Calu3 (cell line): ENCODE results near the gene RWDD3. TPM values are rescaled to one million over a fixed set of nuclear protein-coding genes. Genes with fewer than 3 reads are reported as not detected.

ENCODE experiments used
- BruUV-seq: library from RNA; stranded (reverse); fragments of 400-500 nt; replicated peaks from 2 replicates; lab custom pipeline; 2021; lab: Mats Ljungman, UMichigan
- CTCF ChIA-PET: fragments of 300-600 bp; sonication (Branson Sonifier 250); formaldehyde crosslinking; loops from one replicate; lab custom pipeline; 2022; ENCODE audit warnings: antibody characterized with exemption; lab: Charles Lee
- DNase-seq: peaks from one replicate; pipeline ENCODE4 v3.0.0; 2022
- H3K27ac Mint-ChIP-seq: one replicate; pipeline ENCODE4 v1.8.0; 2022; ENCODE audit warnings: mixed read lengths; ENCODE audit not compliant: unreplicated experiment
- H3K27me3 Mint-ChIP-seq: one replicate; pipeline ENCODE4 v1.8.0; 2022; ENCODE audit warnings: mixed read lengths; ENCODE audit not compliant: unreplicated experiment
- H3K36me3 Mint-ChIP-seq: one replicate; pipeline ENCODE4 v1.8.0; 2022; ENCODE audit warnings: mild to moderate bottlenecking, moderate library complexity, mixed read lengths; ENCODE audit not compliant: insufficient read depth, unreplicated experiment
- H3K4me1 Mint-ChIP-seq: one replicate; pipeline ENCODE4 v1.8.0; 2022; ENCODE audit warnings: mild to moderate bottlenecking, low read depth, mixed read lengths; ENCODE audit not compliant: unreplicated experiment
- H3K4me3 Mint-ChIP-seq: one replicate; pipeline ENCODE4 v1.8.0; 2022; ENCODE audit warnings: mild to moderate bottlenecking, low read depth, moderate library complexity, mixed read lengths; ENCODE audit not compliant: unreplicated experiment
- H3K9me3 Mint-ChIP-seq: one replicate; pipeline ENCODE4 v1.8.0; 2022; ENCODE audit warnings: low read depth, mixed read lengths; ENCODE audit not compliant: unreplicated experiment
- CTCF ChIP-seq: fragments of 200-600 bp; IDR thresholded peaks from one replicate; pipeline ENCODE4 v1.8.0; 2022; ENCODE audit warnings: antibody characterized with exemption; ENCODE audit not compliant: unreplicated experiment
- intact Hi-C: fragments of 100-400 bp; cut with micrococcal nuclease; formaldehyde crosslinking; loops from one replicate; pipeline ENCODE4 v1.10.0; 2022; ENCODE audit not compliant: unreplicated experiment
- total RNA-seq: library from RNA; stranded (reverse); gene quantifications from 2 replicates; pipeline ENCODE4 v1.2.3, GENCODE V29; 2022

Gene RWDD3
- total RNA-seq, 1 experiment from 2014 or later, result 25.2 TPM

GRCh38 chr1:95222629-95223028 is 11.4 kb upstream of the RWDD3 start:
- Mint-ChIP-seq H3K9me3 (peaks cover 2% of the 10 kb centered on the region), H3K27me3 (no peaks in the 10 kb centered on the region), H3K4me1 (peaks cover 20% of the 10 kb centered on the region), H3K36me3 (peaks cover 14% of the 10 kb centered on the region), H3K4me3 (no peak overlapping the region), H3K27ac (no peak overlapping the region)
- DNase-seq, result no peak
- intact Hi-C loops, result no loop called here
- TF ChIP-seq CTCF, result no peak
- CTCF ChIA-PET, result interaction anchor here (1.0 to 2.6 kb wide), 3 partner anchors 11 to 139 kb away, joined by 3 to 9 read pairs (median 5); partner anchors contain the start of gene RWDD3
- no TSS peak for BruUV-seq

GRCh38 chr1:95223110-95223509 is 10.9 kb upstream of the RWDD3 start:
- DNase-seq, result no peak

GRCh38 chr1:95226781-95227660 is 7.0 kb upstream of the RWDD3 start:
- CTCF ChIA-PET, result interaction anchor here (1.0 kb wide), 1 partner anchor 30 kb away, joined by 3 read pairs; no protein-coding TSS in a partner anchor
- DNase-seq, result no peak
- BruUV-seq, result TSS peak; percentile 75
- Mint-ChIP-seq H3K4me3 (peak overlapping the region; percentile 59), H3K9me3 (no peaks in the 10 kb centered on the region), H3K36me3 (peaks cover 36% of the 10 kb centered on the region), H3K4me1 (peaks cover 54% of the 10 kb centered on the region), H3K27ac (peak overlapping the region; percentile 99), H3K27me3 (no peaks in the 10 kb centered on the region)
- no peak for TF ChIP-seq CTCF
- intact Hi-C loops, result loop anchor here (1.0 kb wide), 1 partner anchor 58 kb away; no protein-coding TSS in a partner anchor

More at GRCh38 chr1:95223110-95223509, 10.9 kb upstream of the RWDD3 start:
- intact Hi-C loops, result no loop called here
- H3K9me3 Mint-ChIP-seq, result peaks cover 2% of the 10 kb centered on the region
- H3K4me1 Mint-ChIP-seq, result peaks cover 19% of the 10 kb centered on the region
- no TSS peak for BruUV-seq
- no peak for TF ChIP-seq CTCF
- peaks cover 19% of the 10 kb centered on the region for H3K36me3 Mint-ChIP-seq
- H3K27me3 Mint-ChIP-seq, result no peaks in the 10 kb centered on the region
- H3K4me3 Mint-ChIP-seq, result no peak overlapping the region
- no peak overlapping the region for H3K27ac Mint-ChIP-seq
- CTCF ChIA-PET, result interaction anchor here (1.0 to 2.6 kb wide), 3 partner anchors 11 to 139 kb away, joined by 3 to 9 read pairs (median 5); partner anchors contain the start of gene RWDD3

DNA sequence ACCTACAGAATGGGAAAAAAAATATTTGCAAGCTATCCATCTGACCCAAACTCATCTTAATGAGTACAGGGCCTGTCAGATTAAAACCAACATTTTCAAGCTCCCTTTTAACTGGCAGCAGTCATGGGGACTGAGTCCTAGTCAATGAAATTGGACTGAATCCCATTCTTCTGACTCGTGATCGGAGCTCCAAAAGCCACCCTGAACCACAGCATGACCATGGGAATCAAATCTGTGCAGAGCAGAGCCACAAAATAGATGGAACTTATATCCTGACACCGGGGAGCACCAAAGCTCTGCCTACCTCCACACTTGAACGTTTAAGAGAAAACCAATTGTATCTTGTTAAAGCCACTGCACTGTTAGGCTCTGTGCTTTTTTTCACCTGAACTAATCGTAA is 5.0 kb upstream of the RWDD3 start:
- intact Hi-C loops, result no loop called here
- no TSS peak for BruUV-seq
- Mint-ChIP-seq H3K9me3 (no peaks in the 10 kb centered on the region), H3K4me3 (no peak overlapping the region), H3K4me1 (peaks cover 54% of the 10 kb centered on the region), H3K27ac (peak overlapping the region; percentile 99), H3K27me3 (no peaks in the 10 kb centered on the region), H3K36me3 (peaks cover 47% of the 10 kb centered on the region)
- DNase-seq, result no peak
- CTCF ChIA-PET, result interaction anchor here (1.0 to 1.2 kb wide), 2 partner anchors 112 to 325 kb away, joined by 3 read pairs; partner anchors contain the start of gene TLCD4
- no peak for TF ChIP-seq CTCF
